ENCODE results near the gene POLR2E.

POLR2E gene

DNA sequence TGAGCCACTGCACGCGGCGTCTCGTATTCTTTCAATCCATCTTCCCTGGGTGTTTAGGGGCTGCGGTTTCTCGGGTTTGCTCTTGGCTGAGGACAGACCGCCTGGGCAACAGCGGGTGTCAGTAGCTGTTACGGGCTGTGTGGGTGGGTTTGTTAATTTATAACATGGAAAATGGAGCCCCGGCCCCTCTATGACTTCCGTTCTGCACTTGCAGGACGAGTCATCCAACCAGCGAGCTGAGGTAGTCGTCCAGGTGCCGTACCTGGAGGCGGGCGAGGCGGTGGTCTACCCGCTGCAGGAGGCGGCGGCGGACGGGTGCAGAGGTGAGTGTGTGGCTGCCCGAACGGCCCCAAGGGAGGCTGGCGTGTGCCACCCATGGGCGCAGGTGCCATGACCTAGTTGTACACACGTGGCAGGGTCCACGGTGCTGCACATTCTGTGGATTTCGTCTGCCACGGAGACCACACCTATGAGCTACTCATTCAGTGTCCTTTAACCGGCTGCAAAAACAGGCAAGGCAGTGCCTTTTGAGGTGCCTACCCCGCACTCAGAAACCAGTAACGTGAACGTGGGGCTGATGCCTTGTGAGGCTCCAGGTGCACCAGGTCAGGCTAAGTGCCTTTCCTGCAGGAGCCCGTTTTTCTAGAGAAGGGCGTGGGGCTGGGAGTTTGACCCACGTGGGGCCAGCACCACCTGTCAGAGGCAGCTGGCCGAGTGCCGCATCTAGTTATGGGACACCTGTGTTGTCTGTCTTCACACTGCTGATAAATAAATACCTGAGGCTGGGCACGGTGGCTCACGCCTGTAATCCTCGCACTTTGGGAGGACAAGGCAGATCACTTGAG lies 10.9 kb downstream of the POLR2E start:
- H3K36me3 ChIP-seq (ENCODE audit: control insufficient read depth in 2 of 2, insufficient read depth in 2 of 2, low read length in 2 of 2): peaks cover 0 to 7% of the 10 kb centered on the region in 2 donors

DNA sequence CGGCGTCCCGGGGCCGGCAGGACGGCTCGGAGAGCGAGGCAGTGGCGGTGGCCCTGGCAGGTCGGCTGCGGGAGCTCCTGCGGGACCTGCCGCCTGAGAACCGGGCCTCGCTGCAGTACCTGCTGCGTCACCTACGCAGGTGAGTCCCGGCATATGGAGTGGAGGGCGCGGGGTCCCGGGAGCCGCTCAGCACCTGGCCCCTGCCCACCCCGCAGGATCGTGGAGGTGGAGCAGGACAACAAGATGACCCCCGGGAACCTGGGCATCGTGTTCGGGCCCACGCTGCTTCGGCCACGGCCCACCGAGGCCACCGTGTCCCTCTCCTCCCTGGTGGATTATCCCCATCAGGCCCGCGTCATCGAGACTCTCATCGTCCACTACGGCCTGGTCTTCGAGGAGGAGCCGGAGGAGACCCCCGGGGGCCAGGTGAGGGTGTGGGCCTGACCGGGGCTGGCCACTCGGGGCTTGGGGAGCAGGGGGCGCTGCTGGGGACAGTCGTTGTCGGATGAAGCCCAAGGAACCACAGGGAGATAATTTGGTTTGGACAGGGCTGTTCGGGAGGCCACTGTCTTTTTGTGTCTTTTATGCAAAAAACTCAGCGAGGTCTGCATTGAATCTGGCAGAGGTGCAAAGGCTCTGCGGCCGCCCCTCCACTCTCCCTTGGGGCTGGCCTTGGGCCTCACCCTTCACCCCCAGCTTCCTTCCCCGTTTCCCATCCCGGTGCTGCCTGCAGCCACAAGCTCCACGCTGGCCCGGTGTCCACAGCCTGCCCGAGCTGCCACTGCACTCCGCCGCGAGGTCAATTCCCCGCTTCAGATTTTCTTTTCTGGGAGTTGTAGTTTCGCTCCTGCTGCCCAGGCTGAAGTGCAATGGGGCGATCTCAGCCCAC lies 12.0 kb downstream of the POLR2E start:
- no peaks in the 10 kb centered on the region for H3K27me3 ChIP-seq (ENCODE audit: control insufficient read depth in 1 of 2, insufficient read depth in 2 of 2, low read length in 2 of 2)
- H3K27ac ChIP-seq (ENCODE audit: low read length): no peak overlapping the region
- H3K9ac ChIP-seq (ENCODE audit: low read length in 2 of 2): no peak overlapping the region
- peaks cover 0 to 4% of the 10 kb centered on the region in 2 donors for H3K36me3 ChIP-seq (ENCODE audit: control insufficient read depth in 2 of 2, insufficient read depth in 2 of 2, low read length in 2 of 2)
- peaks cover 5% of the 10 kb centered on the region for H3K4me1 ChIP-seq (ENCODE audit: control insufficient read depth, insufficient read depth, low read length)
- H3K9me3 ChIP-seq (ENCODE audit: control insufficient read depth in 2 of 2, low read length in 2 of 2): no peaks in the 10 kb centered on the region
- H3K4me3 ChIP-seq (ENCODE audit: low read length in 2 of 2): no peak overlapping the region

More for the DNA sequence above, 10.9 kb downstream of the POLR2E start:
- H3K4me3 ChIP-seq (ENCODE audit: low read length in 2 of 2): no peak overlapping the region
- H3K9ac ChIP-seq (ENCODE audit: low read length in 2 of 2): no peak overlapping the region
- no peaks in the 10 kb centered on the region for H3K27me3 ChIP-seq (ENCODE audit: control insufficient read depth in 1 of 2, insufficient read depth in 2 of 2, low read length in 2 of 2)
- H3K27ac ChIP-seq (ENCODE audit: low read length): no peak overlapping the region
- H3K9me3 ChIP-seq (ENCODE audit: control insufficient read depth in 2 of 2, low read length in 2 of 2): no peaks in the 10 kb centered on the region
- H3K4me1 ChIP-seq (ENCODE audit: control insufficient read depth, insufficient read depth, low read length): peaks cover 7% of the 10 kb centered on the region

DNA sequence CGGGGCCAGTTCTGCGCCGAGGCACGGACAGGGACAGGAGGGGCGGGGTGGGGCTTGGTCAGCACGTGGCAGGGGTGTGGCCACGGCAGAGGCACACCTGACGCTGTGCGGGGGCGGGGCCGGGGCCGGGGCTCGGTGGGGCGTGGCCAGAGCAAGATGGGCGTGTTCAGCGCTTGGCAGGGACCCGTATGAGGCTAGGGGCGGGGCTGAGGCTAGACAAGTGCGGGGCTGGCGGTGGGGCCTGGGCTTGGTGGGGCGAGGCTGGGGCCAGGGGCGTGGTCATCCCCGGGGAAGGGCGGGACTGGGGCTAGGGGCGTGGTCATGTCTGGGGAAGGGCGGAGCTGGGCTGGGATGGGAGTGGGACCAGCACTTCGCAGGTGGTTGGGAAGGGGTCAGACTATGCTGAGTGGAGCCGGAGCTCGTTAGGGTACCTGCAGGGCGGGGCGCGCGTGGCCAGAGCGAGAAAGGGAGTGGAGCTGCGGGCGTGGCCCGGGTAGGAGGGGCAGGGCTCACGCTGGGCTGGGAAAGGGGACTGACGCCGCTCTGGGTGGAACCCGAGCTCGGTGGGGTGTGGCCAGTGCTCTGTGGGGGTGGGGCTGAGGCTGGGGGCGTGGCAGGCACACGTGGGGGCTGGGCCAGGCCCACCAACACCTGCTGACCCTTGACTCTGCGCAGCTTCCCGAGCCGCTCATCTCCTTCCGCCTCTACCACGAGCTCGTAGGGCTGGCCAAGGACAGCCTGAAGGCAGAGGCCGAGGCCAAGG lies 12.8 kb downstream of the POLR2E start:
- Histone ChIP-seq H3K9ac (ENCODE audit: low read length in 2 of 2) (no peak overlapping the region), H3K27ac (ENCODE audit: low read length) (no peak overlapping the region), H3K9me3 (ENCODE audit: control insufficient read depth in 2 of 2, low read length in 2 of 2) (no peaks in the 10 kb centered on the region), H3K4me3 (ENCODE audit: low read length in 2 of 2) (no peak overlapping the region), H3K4me1 (ENCODE audit: control insufficient read depth, insufficient read depth, low read length) (peaks cover 4% of the 10 kb centered on the region), H3K27me3 (ENCODE audit: control insufficient read depth in 1 of 2, insufficient read depth in 2 of 2, low read length in 2 of 2) (no peaks in the 10 kb centered on the region), H3K36me3 (ENCODE audit: control insufficient read depth in 2 of 2, insufficient read depth in 2 of 2, low read length in 2 of 2) (no peaks in the 10 kb centered on the region)

DNA sequence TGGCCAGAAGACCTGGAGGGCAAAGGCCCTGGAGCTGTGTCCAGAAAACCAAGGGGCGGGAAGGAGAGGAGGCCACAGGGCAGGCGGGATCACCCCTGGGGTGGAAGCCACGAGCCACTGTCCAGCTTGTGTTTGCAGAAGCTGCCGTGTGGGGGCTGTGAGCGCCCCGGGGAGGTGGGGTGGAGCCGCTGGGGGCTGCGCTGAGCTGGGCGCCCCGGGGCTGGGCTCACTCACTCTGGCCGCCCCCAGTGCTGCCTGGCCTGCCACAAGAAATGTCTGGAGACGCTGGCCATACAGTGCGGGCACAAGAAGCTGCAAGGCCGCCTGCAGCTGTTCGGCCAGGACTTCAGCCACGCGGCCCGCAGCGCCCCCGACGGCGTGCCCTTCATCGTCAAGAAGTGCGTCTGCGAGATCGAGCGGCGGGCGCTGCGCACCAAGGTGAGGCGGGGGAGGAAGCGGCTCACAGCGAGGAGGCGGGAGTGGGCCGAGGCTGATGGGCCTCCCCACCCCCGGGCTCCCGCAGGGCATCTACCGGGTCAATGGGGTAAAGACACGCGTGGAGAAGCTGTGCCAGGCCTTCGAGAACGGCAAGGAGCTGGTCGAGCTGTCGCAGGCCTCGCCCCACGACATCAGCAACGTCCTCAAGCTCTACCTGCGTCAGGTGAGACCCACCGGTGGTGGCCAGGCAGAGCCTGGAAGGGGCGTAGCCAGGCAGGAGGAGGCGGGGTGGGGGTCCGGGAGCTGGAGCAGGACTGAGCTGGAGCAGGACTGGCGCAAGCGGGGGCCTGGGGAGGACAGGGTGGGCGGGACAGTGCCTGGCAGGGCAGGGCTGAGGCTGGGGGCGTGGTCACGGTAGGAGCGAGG lies 13.6 kb downstream of the POLR2E start:
- no peak overlapping the region for H3K27ac ChIP-seq (ENCODE audit: low read length)
- no peaks in the 10 kb centered on the region for H3K27me3 ChIP-seq (ENCODE audit: control insufficient read depth in 1 of 2, insufficient read depth in 2 of 2, low read length in 2 of 2)
- no peak overlapping the region for H3K9ac ChIP-seq (ENCODE audit: low read length in 2 of 2)
- no peaks in the 10 kb centered on the region for H3K36me3 ChIP-seq (ENCODE audit: control insufficient read depth in 2 of 2, insufficient read depth in 2 of 2, low read length in 2 of 2)
- H3K4me1 ChIP-seq (ENCODE audit: control insufficient read depth, insufficient read depth, low read length): no peaks in the 10 kb centered on the region
- H3K4me3 ChIP-seq (ENCODE audit: low read length in 2 of 2): no peak overlapping the region
- no peaks in the 10 kb centered on the region for H3K9me3 ChIP-seq (ENCODE audit: control insufficient read depth in 2 of 2, low read length in 2 of 2)

DNA sequence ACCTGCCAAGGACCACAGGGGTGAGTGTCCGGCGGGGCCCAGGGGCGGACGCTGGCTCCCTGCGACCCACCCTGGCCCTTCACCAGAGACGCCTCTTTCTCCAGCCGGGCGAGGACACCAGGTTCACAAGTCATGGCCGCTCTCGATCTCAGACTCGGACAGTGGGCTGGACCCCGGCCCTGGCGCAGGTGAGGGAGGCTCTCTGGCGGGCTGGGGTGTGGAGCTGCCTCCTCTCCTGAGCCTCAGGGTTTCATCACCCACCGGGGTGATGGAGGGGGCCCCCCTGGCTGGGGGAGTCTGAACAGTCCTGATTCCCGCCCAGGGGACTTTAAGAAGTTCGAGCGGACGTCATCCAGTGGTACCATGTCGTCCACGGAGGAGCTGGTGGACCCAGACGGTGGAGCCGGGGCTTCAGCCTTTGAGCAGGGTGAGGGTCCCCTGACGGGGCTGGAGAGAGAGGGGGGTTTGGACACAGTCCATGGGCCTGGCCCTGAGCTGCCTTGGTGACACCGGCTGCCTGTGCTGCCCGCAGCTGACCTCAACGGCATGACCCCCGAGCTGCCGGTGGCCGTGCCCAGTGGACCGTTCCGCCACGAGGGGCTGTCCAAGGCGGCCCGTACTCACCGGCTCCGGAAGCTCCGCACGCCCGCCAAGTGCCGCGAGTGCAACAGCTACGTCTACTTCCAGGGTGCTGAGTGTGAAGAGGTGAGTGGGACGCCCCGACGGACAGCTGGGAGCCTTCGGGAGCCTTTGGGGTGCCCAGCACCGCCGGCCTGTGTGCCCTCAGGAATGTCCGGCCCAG lies 14.6 kb downstream of the POLR2E start:
- Histone ChIP-seq H3K27me3 (ENCODE audit: control insufficient read depth in 1 of 2, insufficient read depth in 2 of 2, low read length in 2 of 2) (no peaks in the 10 kb centered on the region), H3K4me3 (ENCODE audit: low read length in 2 of 2) (no peak overlapping the region), H3K9ac (ENCODE audit: low read length in 2 of 2) (no peak overlapping the region), H3K4me1 (ENCODE audit: control insufficient read depth, insufficient read depth, low read length) (no peaks in the 10 kb centered on the region), H3K9me3 (ENCODE audit: control insufficient read depth in 2 of 2, low read length in 2 of 2) (no peaks in the 10 kb centered on the region), H3K36me3 (ENCODE audit: control insufficient read depth in 2 of 2, insufficient read depth in 2 of 2, low read length in 2 of 2) (no peaks in the 10 kb centered on the region), H3K27ac (ENCODE audit: low read length) (no peak overlapping the region)

DNA sequence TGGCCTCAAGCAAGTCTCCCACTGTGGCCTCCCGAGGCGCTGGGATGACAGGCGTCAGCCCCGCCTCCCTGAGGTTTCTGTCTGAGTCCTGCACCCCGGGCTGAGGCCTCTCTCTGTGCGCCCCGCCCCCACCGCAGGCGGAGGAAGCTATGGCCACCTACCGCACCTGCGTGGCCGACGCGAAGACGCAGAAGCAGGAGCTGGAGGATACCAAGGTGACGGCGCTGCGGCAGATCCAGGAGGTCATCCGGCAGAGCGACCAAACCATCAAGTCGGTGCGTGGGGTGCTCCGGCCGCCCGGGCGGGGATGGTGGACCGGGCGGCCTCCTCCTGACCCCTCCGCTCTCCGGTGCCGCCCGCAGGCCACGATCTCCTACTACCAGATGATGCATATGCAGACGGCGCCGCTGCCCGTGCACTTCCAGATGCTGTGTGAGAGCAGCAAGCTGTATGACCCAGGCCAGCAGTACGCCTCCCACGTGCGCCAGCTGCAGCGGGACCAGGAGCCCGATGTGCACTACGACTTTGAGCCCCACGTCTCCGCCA lies 15.5 kb downstream of the POLR2E start:
- Histone ChIP-seq H3K36me3 (ENCODE audit: control insufficient read depth in 2 of 2, insufficient read depth in 2 of 2, low read length in 2 of 2) (no peaks in the 10 kb centered on the region), H3K27ac (ENCODE audit: low read length) (no peak overlapping the region), H3K27me3 (ENCODE audit: control insufficient read depth in 1 of 2, insufficient read depth in 2 of 2, low read length in 2 of 2) (no peaks in the 10 kb centered on the region), H3K9ac (ENCODE audit: low read length in 2 of 2) (no peak overlapping the region), H3K4me3 (ENCODE audit: low read length in 2 of 2) (no peak overlapping the region), H3K4me1 (ENCODE audit: control insufficient read depth, insufficient read depth, low read length) (peaks cover 2% of the 10 kb centered on the region), H3K9me3 (ENCODE audit: control insufficient read depth in 2 of 2, low read length in 2 of 2) (no peaks in the 10 kb centered on the region)

DNA sequence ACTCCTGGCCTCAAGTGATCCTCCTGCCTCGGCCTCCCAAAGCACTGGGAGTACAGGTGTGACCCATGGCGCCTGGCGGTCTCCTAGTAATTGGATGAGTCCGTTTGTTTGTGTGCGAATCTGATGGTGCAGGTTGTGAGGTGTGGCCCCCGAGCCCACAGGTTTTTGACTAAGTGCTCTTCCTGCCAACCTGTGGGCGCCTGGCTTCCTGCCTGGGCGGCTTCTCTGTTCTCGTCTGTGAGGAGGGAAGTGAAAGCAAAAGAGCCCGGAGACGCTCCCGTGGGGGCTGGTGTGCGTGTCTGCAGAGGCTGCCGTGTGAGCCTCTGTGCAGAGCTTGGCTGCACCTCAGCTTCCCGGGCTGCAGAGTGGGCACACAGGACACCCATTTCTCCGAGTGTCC lies 18.2 kb downstream of the POLR2E start:
- H3K9ac ChIP-seq (ENCODE audit: low read length in 2 of 2): no peak overlapping the region
- no peak overlapping the region for H3K4me3 ChIP-seq (ENCODE audit: low read length in 2 of 2)
- H3K27me3 ChIP-seq (ENCODE audit: control insufficient read depth in 1 of 2, insufficient read depth in 2 of 2, low read length in 2 of 2): peaks cover 4 to 13% of the 10 kb centered on the region in 2 donors
- no peak overlapping the region for H3K27ac ChIP-seq (ENCODE audit: low read length)
- H3K36me3 ChIP-seq (ENCODE audit: control insufficient read depth in 2 of 2, insufficient read depth in 2 of 2, low read length in 2 of 2): no peaks in the 10 kb centered on the region
- H3K4me1 ChIP-seq (ENCODE audit: control insufficient read depth, insufficient read depth, low read length): peaks cover 2% of the 10 kb centered on the region
- H3K9me3 ChIP-seq (ENCODE audit: control insufficient read depth in 2 of 2, low read length in 2 of 2): no peaks in the 10 kb centered on the region

DNA sequence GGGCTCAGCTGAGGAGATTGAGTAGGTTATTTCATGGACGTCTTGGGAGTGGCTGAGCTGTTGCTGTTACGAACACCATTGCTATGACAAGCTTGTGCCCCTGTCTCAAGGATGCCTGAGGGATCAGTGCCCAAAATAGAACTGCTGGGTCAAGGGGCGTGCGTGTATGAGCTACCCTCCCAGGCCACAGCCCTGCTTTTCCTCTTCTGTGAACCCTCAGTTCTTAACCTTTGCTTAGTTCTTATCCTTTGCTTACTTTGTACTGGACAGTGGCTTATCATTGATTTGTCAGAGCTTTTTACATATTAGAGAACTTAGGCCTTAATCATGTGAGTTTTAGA lies 19.2 kb downstream of the POLR2E start:
- H3K27me3 ChIP-seq (ENCODE audit: control insufficient read depth in 1 of 2, insufficient read depth in 2 of 2, low read length in 2 of 2): peaks cover 4 to 20% of the 10 kb centered on the region in 2 donors
- no peaks in the 10 kb centered on the region for H3K36me3 ChIP-seq (ENCODE audit: control insufficient read depth in 2 of 2, insufficient read depth in 2 of 2, low read length in 2 of 2)
- no peaks in the 10 kb centered on the region for H3K9me3 ChIP-seq (ENCODE audit: control insufficient read depth in 2 of 2, low read length in 2 of 2)
- no peak overlapping the region for H3K27ac ChIP-seq (ENCODE audit: low read length)
- H3K4me1 ChIP-seq (ENCODE audit: control insufficient read depth, insufficient read depth, low read length): peaks cover 10% of the 10 kb centered on the region
- no peak overlapping the region for H3K4me3 ChIP-seq (ENCODE audit: low read length in 2 of 2)
- H3K9ac ChIP-seq (ENCODE audit: low read length in 2 of 2): no peak overlapping the region

DNA sequence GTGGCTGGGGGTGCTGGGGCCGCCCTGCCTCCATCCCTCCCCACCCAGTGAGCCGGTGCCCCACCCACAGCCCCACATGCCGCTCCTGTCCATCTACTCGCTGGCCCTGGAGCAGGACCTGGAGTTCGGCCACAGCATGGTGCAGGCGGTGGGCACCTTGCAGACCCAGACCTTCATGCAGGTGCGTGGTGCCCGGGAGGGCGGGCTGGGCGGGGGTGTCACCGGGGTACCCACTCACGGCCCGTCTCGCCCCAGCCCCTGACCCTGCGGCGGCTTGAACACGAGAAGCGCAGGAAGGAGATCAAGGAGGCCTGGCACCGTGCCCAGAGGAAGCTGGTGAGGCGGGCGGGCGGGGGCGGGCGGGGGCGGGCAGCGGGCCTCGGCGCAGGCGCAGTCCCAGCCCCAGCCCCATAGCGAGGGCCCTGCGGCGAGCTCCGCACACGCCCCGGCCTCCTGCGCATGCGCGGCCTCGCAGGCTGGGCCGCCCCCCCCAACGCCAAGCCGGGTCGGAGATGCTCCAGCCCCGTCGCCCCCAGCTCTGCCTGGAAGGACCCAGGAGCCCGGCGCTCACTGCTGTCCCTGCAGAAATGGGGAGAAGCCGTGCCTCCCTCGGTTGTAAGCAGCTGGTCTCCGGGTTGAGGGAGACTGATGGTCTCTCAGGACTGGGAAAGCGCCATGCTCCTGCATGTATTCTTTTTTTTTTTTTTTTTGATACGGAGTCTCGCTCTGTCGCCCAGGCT lies 20.5 kb downstream of the POLR2E start:
- no peak overlapping the region for H3K27ac ChIP-seq (ENCODE audit: low read length)
- no peak overlapping the region for H3K9ac ChIP-seq (ENCODE audit: low read length in 2 of 2)
- no peaks in the 10 kb centered on the region for H3K36me3 ChIP-seq (ENCODE audit: control insufficient read depth in 2 of 2, insufficient read depth in 2 of 2, low read length in 2 of 2)
- H3K4me1 ChIP-seq (ENCODE audit: control insufficient read depth, insufficient read depth, low read length): peaks cover 11% of the 10 kb centered on the region
- H3K4me3 ChIP-seq (ENCODE audit: low read length in 2 of 2): no peak overlapping the region
- H3K9me3 ChIP-seq (ENCODE audit: control insufficient read depth in 2 of 2, low read length in 2 of 2): no peaks in the 10 kb centered on the region
- H3K27me3 ChIP-seq (ENCODE audit: control insufficient read depth in 1 of 2, insufficient read depth in 2 of 2, low read length in 2 of 2): peaks cover 9 to 26% of the 10 kb centered on the region in 2 donors

All from stomach smooth muscle (tissue), 2 donors.